ENCODE measurements around the gene SEPTIN10. TPM values are rescaled to one million over a fixed set of nuclear protein-coding genes. Genes with fewer than 3 reads are reported as not detected.

SEPTIN10 gene
- total RNA-seq, 1 donor from 2014 or later = 86.1 TPM

GRCh38 chr2:109533823-109534222 is 79.9 kb downstream of the SEPTIN10 start:
- H3K36me3 Mint-ChIP-seq (ENCODE audit: low read depth) = no peaks in the 10 kb centered on the region
- H3K27ac Mint-ChIP-seq (ENCODE audit: unreplicated experiment) = no peak overlapping the region

DNA sequence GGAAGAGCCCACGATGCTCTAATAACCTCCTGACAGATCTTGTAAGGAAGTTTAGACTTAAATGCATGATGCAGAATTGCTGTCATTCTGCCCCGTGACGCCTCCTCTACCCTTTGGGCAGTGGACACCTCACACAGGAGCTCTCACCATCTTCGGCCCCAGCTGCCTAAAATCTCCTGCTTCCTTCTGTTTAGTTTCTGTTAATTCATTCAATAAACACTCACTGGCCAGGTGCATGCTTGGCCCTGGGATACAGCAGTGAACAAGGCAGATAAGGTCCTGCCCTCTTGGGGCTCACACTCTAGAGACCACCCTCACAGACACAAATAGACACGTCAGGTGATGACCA is 81.1 kb downstream of the SEPTIN10 start:
- peaks cover 37% of the 10 kb centered on the region for H3K4me1 Mint-ChIP-seq (ENCODE audit: low read depth)
- H3K36me3 Mint-ChIP-seq (ENCODE audit: low read depth) = no peaks in the 10 kb centered on the region
- H3K4me3 Mint-ChIP-seq (ENCODE audit: unreplicated experiment) = no peak overlapping the region
- H3K27ac Mint-ChIP-seq (ENCODE audit: unreplicated experiment) = no peak overlapping the region
- H3K9me3 Mint-ChIP-seq (ENCODE audit: low read depth) = peaks cover 3% of the 10 kb centered on the region
- TF ChIP-seq, protein P1, sequence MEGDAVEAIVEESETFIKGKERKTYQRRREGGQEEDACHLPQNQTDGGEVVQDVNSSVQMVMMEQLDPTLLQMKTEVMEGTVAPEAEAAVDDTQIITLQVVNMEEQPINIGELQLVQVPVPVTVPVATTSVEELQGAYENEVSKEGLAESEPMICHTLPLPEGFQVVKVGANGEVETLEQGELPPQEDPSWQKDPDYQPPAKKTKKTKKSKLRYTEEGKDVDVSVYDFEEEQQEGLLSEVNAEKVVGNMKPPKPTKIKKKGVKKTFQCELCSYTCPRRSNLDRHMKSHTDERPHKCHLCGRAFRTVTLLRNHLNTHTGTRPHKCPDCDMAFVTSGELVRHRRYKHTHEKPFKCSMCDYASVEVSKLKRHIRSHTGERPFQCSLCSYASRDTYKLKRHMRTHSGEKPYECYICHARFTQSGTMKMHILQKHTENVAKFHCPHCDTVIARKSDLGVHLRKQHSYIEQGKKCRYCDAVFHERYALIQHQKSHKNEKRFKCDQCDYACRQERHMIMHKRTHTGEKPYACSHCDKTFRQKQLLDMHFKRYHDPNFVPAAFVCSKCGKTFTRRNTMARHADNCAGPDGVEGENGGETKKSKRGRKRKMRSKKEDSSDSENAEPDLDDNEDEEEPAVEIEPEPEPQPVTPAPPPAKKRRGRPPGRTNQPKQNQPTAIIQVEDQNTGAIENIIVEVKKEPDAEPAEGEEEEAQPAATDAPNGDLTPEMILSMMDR (IDR thresholded peaks at IDR 0.05) = no peak
- H3K27me3 Mint-ChIP-seq (ENCODE audit: low read depth) = no peaks in the 10 kb centered on the region
- no peak for DNase-seq (ENCODE audit: low spot score)

More at GRCh38 chr2:109533823-109534222, 79.9 kb downstream of the SEPTIN10 start:
- peaks cover 37% of the 10 kb centered on the region for H3K4me1 Mint-ChIP-seq (ENCODE audit: low read depth)
- TF ChIP-seq, protein P1 (IDR thresholded peaks at IDR 0.05) = no peak
- peaks cover 3% of the 10 kb centered on the region for H3K9me3 Mint-ChIP-seq (ENCODE audit: low read depth)
- H3K4me3 Mint-ChIP-seq (ENCODE audit: unreplicated experiment) = no peak overlapping the region
- no peak for DNase-seq (ENCODE audit: low spot score)
- H3K27me3 Mint-ChIP-seq (ENCODE audit: low read depth) = no peaks in the 10 kb centered on the region

DNA sequence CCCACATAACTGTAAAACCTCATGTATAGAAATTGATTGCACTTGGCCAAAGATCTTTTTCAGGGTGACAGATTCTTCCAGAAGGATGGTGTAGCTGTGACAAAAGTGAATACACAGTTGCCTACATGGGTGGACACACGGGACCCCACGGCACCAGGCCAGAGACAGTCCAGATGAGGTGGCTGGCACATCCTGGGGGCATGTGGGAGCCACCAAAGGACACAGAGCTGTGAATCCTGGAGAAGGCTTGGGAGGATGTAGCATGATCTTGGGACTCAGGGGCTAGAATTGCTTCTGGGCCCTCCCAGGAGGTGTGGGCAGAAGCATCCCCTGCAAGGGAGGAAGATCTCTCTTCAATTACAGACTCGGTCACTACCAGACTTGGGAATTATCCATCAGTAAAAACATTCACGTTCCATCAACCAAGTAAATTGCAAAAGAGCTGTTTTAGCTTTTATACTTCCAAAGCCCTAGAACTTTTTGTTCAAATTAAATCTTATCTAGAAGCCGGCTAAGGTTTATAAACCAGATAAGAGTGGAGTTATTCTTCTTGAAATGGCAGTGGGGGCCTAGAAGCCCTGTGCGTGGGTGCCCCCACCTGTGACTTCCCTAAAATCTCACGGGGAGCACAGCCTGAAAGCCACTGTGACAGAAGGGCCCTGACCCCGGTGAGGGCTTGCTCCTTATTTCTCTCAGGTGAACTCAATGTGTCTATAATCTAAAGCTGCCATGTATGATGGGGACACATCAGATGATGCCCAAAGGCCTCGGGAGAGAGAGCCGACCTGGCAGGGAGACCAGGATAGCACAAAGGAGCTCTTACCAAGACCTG is 81.7 kb downstream of the SEPTIN10 start:
- Mint-ChIP-seq H3K36me3 (ENCODE audit: low read depth) (no peaks in the 10 kb centered on the region), H3K9me3 (ENCODE audit: low read depth) (peaks cover 3% of the 10 kb centered on the region), H3K27ac (ENCODE audit: unreplicated experiment) (no peak overlapping the region), H3K4me1 (ENCODE audit: low read depth) (peaks cover 37% of the 10 kb centered on the region), H3K27me3 (ENCODE audit: low read depth) (no peaks in the 10 kb centered on the region), H3K4me3 (ENCODE audit: unreplicated experiment) (no peak overlapping the region)
- DNase-seq (ENCODE audit: low spot score) = no peak
- TF ChIP-seq, protein P1 (IDR thresholded peaks at IDR 0.05) = no peak

GRCh38 chr2:109531221-109531620 is 82.5 kb downstream of the SEPTIN10 start:
- DNase-seq (ENCODE audit: low spot score) = no peak
- Mint-ChIP-seq H3K36me3 (ENCODE audit: low read depth) (no peaks in the 10 kb centered on the region), H3K27ac (ENCODE audit: unreplicated experiment) (no peak overlapping the region), H3K4me1 (ENCODE audit: low read depth) (peaks cover 31% of the 10 kb centered on the region), H3K27me3 (ENCODE audit: low read depth) (no peaks in the 10 kb centered on the region), H3K9me3 (ENCODE audit: low read depth) (no peaks in the 10 kb centered on the region), H3K4me3 (ENCODE audit: unreplicated experiment) (no peak overlapping the region)
- TF ChIP-seq, protein P1 (IDR thresholded peaks at IDR 0.05) = no peak

DNA sequence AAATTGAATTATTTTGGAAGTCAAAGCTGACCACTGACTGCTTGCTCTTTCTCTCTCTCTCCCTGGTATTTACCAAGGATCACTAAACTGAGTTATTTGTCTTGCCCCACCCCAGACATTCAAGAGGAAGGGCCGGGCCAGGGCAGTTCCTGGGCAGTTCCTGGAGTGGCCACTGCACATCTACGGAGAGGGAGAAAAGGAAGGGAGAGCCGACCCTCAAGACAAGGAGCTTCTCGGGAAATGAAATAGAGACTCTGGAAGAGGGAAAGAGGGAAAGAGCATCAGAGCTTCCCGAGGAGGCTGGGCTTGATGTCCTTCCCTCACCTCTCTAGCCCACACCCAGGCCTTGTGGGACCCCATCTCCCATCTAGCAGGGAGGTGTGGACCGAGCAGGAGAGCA is 83.1 kb downstream of the SEPTIN10 start:
- H3K27ac Mint-ChIP-seq (ENCODE audit: unreplicated experiment) = no peak overlapping the region
- no peaks in the 10 kb centered on the region for H3K9me3 Mint-ChIP-seq (ENCODE audit: low read depth)
- TF ChIP-seq, protein P1 (IDR thresholded peaks at IDR 0.05) = no peak
- peaks cover 31% of the 10 kb centered on the region for H3K4me1 Mint-ChIP-seq (ENCODE audit: low read depth)
- no peaks in the 10 kb centered on the region for H3K27me3 Mint-ChIP-seq (ENCODE audit: low read depth)
- H3K4me3 Mint-ChIP-seq (ENCODE audit: unreplicated experiment) = no peak overlapping the region
- no peaks in the 10 kb centered on the region for H3K36me3 Mint-ChIP-seq (ENCODE audit: low read depth)
- no peak for DNase-seq (ENCODE audit: low spot score)
